ENCODE results near the gene SMIM5.

The SMIM5 gene

DNA sequence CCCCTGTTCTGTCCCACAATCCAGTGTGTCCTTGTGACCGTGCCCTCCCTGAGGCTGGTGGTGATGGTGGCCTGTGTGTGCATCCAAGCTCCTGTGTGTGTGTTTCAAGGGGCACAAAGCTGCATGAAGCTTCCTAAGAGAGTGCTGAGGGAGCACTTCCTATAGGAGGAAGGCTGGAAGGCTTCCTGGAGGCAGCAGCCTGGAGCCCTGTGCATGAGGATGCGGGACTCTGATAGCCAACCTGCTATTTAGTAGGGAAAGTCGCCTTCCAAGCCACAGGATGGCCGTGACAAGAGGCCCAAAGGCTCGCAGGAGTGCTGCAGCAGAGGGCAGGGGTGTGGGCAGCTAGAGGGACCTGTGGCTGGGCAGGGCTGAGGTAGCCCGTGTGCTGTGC lies 37.3 kb upstream of the SMIM5 start:
- no peaks in the 10 kb centered on the region for H3K9me3 Mint-ChIP-seq
- H3K27me3 Mint-ChIP-seq = no peaks in the 10 kb centered on the region
- H3K4me1 Mint-ChIP-seq = no peaks in the 10 kb centered on the region
- H3K4me3 Mint-ChIP-seq = no peak overlapping the region
- H3K36me3 Mint-ChIP-seq = no peaks in the 10 kb centered on the region
- no peak overlapping the region for H3K27ac Mint-ChIP-seq

DNA sequence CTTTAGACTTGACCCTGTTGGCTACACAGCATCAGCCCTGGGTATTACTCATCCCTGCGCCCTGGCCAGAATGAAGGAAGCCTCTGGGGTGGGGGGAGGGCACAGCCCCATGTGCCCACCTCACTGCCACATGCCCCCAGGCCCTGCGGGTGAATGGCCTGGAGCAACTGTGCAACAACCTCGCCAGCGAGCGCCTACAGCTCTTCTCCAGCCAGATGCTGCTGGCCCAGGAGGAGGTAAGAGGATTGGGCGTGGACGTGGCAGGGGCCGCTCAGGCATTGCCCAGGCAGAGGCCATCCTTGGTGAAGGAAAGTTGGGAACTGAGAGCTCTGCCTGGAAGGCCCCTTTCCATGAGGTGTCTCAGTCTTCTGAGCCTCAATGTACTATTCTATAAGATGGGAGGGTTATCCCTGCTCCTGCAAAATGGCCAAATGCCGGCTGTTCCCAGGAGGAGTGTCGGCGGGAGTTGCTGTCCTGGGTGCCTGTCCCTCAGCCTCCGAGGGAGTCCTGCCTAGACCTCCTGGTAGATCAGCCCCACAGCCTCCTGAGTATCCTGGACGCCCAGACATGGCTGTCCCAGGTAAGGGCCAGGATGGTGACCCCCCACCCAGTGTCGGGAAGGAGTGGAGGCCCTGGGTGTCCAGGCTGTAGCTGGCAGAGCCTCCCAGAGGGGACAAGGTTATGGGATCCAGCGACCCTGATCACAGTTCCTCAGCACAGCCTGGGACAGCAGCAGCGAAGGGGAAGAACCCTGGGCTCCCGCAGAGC lies 36.7 kb upstream of the SMIM5 start:
- H3K27ac Mint-ChIP-seq = no peak overlapping the region
- H3K4me1 Mint-ChIP-seq = no peaks in the 10 kb centered on the region
- no peaks in the 10 kb centered on the region for H3K36me3 Mint-ChIP-seq
- H3K4me3 Mint-ChIP-seq = no peak overlapping the region
- H3K9me3 Mint-ChIP-seq = no peaks in the 10 kb centered on the region
- H3K27me3 Mint-ChIP-seq = no peaks in the 10 kb centered on the region

- no peaks in the 10 kb centered on the region for H3K36me3 Mint-ChIP-seq
- no peak overlapping the region for H3K4me3 Mint-ChIP-seq
- no peaks in the 10 kb centered on the region for H3K4me1 Mint-ChIP-seq
- H3K9me3 Mint-ChIP-seq = no peaks in the 10 kb centered on the region
- no peaks in the 10 kb centered on the region for H3K27me3 Mint-ChIP-seq
- no peak overlapping the region for H3K27ac Mint-ChIP-seq
These were observed 31.9 kb upstream of the SMIM5 start for GRCh38 chr17:75601057-75601987.

GRCh38 chr17:75602644-75603043 lies 30.6 kb upstream of the SMIM5 start:
- H3K9me3 Mint-ChIP-seq = no peaks in the 10 kb centered on the region
- H3K4me3 Mint-ChIP-seq = no peak overlapping the region
- no peaks in the 10 kb centered on the region for H3K36me3 Mint-ChIP-seq
- H3K27me3 Mint-ChIP-seq = no peaks in the 10 kb centered on the region
- H3K27ac Mint-ChIP-seq = no peak overlapping the region
- H3K4me1 Mint-ChIP-seq = no peaks in the 10 kb centered on the region

DNA sequence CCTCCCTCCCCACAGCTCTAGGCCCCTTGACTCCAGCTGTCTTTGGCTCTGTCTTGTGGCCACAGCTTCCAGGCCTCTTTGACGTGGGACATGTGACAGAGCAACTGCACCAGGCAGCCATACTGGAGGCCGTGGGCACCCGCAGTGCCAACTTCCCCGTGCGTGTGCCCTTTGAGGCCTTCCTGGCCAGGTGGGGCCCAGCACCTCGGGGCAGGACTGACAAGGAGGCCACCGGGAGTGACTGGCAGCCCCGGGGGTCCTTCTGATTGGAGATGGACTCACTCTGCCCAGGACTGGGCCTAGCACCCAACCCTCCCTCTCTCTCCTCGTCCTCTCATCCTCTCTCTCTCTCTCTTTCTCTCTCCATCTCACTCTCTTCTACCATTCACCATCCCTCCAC lies 30.1 kb upstream of the SMIM5 start:
- no peaks in the 10 kb centered on the region for H3K4me1 Mint-ChIP-seq
- no peak overlapping the region for H3K27ac Mint-ChIP-seq
- H3K9me3 Mint-ChIP-seq = no peaks in the 10 kb centered on the region
- no peaks in the 10 kb centered on the region for H3K27me3 Mint-ChIP-seq
- no peak overlapping the region for H3K4me3 Mint-ChIP-seq
- no peaks in the 10 kb centered on the region for H3K36me3 Mint-ChIP-seq

DNA sequence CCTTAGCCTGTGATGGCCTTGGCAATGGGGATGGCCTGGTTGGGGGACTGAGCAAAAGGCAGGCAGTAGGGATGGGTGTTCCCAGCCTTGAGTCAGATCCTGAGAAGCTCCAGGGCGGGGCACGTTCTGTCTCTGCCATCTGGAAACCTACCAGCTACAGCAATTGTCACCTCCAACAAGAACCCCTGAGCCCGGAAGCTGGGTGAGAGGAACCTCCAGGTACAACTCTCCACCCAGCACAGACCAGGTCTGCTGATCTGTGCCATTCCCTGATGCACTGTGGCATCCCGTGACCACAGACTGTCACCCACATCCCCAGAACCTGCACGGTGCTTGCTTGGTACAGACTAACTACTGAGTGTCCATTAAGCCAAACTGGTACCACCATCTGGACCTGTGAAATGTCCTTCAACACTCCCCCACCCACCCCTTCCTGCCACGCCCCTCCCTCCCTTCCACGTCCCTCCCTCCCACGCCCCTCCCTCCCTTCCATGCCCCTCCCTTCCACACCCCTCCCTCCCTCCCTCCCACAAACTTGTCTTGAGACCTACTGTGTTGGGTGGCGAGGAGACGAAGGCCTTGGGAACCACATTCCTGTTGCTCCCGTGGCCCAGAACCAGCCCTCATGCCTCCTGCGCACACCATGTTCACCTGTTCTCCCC lies 29.1 kb upstream of the SMIM5 start:
- Mint-ChIP-seq H3K36me3 (no peaks in the 10 kb centered on the region), H3K27me3 (no peaks in the 10 kb centered on the region), H3K4me3 (no peak overlapping the region), H3K4me1 (no peaks in the 10 kb centered on the region), H3K27ac (no peak overlapping the region), H3K9me3 (no peaks in the 10 kb centered on the region)

GRCh38 chr17:75605790-75606189 lies 27.4 kb upstream of the SMIM5 start:
- Mint-ChIP-seq H3K9me3 (no peaks in the 10 kb centered on the region), H3K27ac (no peak overlapping the region), H3K36me3 (no peaks in the 10 kb centered on the region), H3K4me1 (no peaks in the 10 kb centered on the region), H3K27me3 (no peaks in the 10 kb centered on the region), H3K4me3 (no peak overlapping the region)

GRCh38 chr17:75607086-75607485 lies 26.1 kb upstream of the SMIM5 start:
- no peaks in the 10 kb centered on the region for H3K9me3 Mint-ChIP-seq
- H3K27ac Mint-ChIP-seq = no peak overlapping the region
- no peaks in the 10 kb centered on the region for H3K36me3 Mint-ChIP-seq
- no peaks in the 10 kb centered on the region for H3K27me3 Mint-ChIP-seq
- no peaks in the 10 kb centered on the region for H3K4me1 Mint-ChIP-seq
- H3K4me3 Mint-ChIP-seq = no peak overlapping the region

DNA sequence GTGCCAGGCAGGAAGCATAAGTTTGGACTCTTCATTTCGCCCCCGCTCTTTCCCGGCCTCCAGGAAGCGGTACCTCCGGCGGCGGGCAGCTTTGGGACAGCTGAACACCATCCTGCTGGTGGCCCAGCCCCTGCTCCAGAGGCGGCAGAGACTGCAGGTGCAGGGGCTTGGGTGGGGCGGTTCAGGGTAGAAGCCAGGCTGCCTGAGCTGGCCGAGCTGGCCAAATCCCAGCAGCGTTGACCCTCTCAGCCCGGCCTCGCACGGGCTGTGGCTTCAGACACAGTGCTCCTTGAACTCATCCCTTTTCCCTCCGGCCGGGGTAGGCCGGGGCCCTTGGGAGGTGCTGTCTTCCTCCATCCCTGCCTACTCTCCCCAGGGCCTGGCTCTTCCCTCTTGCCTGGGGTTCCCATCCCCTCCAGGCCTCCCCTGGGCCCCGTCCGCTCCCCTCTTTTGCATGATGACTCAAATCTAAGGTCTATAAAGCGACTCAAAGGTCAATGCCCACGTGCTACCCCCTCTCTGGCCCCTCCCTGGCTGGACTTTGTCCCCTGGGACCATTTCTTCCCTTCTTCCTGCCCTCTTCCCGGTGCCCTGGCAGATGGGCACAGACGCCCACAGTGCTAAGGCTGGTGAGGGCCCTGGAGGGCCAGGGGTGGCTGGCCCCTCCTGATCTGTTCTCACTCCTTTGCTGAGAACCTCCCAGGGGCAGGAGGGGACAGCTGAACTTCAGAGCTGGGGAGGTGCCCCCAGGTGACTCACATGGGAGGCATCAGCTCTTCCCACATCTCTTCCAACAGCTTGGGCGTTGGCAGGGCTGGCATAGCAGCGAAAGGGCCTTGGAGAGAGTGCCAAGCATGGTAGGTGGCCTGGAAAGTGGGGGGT lies 22.9 kb upstream of the SMIM5 start:
- Mint-ChIP-seq H3K4me3 (no peak overlapping the region), H3K9me3 (no peaks in the 10 kb centered on the region), H3K4me1 (no peaks in the 10 kb centered on the region), H3K36me3 (no peaks in the 10 kb centered on the region), H3K27ac (no peak overlapping the region), H3K27me3 (no peaks in the 10 kb centered on the region)

DNA sequence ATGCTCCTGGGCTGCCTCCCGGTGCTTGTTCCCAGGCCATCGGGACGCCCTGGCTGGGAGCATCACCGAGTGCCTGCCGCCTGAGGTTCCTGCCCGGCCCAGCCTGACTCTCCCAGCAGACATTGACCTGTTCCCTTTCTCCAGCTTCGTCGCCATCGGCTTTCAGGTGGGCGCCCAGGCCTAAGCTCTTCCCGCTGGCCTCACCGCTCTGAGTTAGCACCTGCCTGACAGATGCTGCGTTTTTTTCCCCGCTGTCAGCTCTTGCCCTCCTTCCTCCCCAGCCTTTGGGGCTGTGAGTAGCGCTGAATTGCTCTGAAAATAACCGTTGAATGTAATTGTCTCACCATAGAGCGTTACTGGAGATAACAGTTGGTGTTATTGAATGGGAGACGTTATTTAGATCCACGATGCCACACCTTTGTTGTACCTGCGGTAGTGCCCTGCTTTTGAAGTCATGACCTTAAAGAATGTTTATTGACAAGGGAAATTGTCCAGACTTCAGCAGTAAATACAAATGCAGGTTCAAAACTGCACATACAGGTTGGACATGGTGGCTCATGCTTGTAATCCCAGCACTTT lies 21.3 kb upstream of the SMIM5 start:
- H3K36me3 Mint-ChIP-seq = no peaks in the 10 kb centered on the region
- no peak overlapping the region for H3K4me3 Mint-ChIP-seq
- H3K4me1 Mint-ChIP-seq = no peaks in the 10 kb centered on the region
- H3K9me3 Mint-ChIP-seq = no peaks in the 10 kb centered on the region
- H3K27ac Mint-ChIP-seq = no peak overlapping the region
- H3K27me3 Mint-ChIP-seq = no peaks in the 10 kb centered on the region

- Mint-ChIP-seq H3K9me3 (no peaks in the 10 kb centered on the region), H3K27me3 (no peaks in the 10 kb centered on the region), H3K4me3 (no peak overlapping the region), H3K27ac (no peak overlapping the region), H3K36me3 (no peaks in the 10 kb centered on the region), H3K4me1 (no peaks in the 10 kb centered on the region)
These were observed 20.2 kb upstream of the SMIM5 start for GRCh38 chr17:75612906-75613626.

- Mint-ChIP-seq H3K9me3 (no peaks in the 10 kb centered on the region), H3K27ac (no peak overlapping the region), H3K4me3 (no peak overlapping the region)
These were observed 19.2 kb upstream of the SMIM5 start for GRCh38 chr17:75614006-75614405.

GRCh38 chr17:75614556-75615270 lies 18.5 kb upstream of the SMIM5 start:
- Mint-ChIP-seq H3K4me3 (no peak overlapping the region), H3K4me1 (no peaks in the 10 kb centered on the region), H3K27me3 (no peaks in the 10 kb centered on the region), H3K36me3 (no peaks in the 10 kb centered on the region), H3K27ac (no peak overlapping the region), H3K9me3 (no peaks in the 10 kb centered on the region)

More at GRCh38 chr17:75614006-75614405, 19.2 kb upstream of the SMIM5 start:
- Mint-ChIP-seq H3K36me3 (no peaks in the 10 kb centered on the region), H3K4me1 (no peaks in the 10 kb centered on the region), H3K27me3 (no peaks in the 10 kb centered on the region)

- H3K27ac Mint-ChIP-seq = no peak overlapping the region
- no peaks in the 10 kb centered on the region for H3K36me3 Mint-ChIP-seq
- H3K4me3 Mint-ChIP-seq = no peak overlapping the region
- no peaks in the 10 kb centered on the region for H3K4me1 Mint-ChIP-seq
- no peaks in the 10 kb centered on the region for H3K9me3 Mint-ChIP-seq
- H3K27me3 Mint-ChIP-seq = no peaks in the 10 kb centered on the region
These were observed 17.9 kb upstream of the SMIM5 start for GRCh38 chr17:75615301-75615700.

Data from activated naive CD4-positive, alpha-beta T cell treated with anti-CD3 and anti-CD28 coated beads, Interleukin-2, amount 50 U/mL, for 24 hours (primary cell).